DMS 273 (cell line): ENCODE results near the gene SMURF2.
"Not testable (repeated sequence)": the region's sequence is repeated elsewhere in the genome, so short reads cannot be mapped to it uniquely, and the experiment has no call there.

Experiments
- DNase-seq: peaks from one replicate; lab custom pipeline; 2025; ENCODE audit not compliant: unreplicated experiment; lab: John Stamatoyannopoulos, UW

SMURF2 gene

DNA sequence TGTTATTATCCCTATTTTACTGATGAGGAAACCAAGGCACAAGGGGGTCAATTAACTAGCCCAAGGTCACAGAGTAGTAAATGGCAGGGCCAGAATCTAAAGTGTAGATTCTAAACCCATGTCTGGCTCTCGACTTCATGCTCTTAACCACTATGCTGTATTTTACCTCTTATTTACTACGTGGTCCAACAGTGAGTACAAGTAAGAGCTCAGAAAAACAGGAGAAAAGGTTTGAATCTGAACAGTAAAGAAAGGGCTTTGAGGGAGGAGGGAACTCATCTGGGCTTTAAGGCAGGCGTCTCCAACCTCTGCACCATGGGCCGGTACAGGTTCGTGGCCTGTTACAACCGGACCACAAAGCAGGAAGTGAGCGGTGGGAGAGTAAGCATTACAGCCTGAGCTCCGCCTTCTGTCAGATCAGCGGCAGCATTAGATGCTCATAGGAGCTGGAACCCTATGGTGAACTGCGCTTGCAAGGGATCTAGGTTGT is 62.9 kb downstream of the SMURF2 start:
- DNase-seq, result no peak

DNA sequence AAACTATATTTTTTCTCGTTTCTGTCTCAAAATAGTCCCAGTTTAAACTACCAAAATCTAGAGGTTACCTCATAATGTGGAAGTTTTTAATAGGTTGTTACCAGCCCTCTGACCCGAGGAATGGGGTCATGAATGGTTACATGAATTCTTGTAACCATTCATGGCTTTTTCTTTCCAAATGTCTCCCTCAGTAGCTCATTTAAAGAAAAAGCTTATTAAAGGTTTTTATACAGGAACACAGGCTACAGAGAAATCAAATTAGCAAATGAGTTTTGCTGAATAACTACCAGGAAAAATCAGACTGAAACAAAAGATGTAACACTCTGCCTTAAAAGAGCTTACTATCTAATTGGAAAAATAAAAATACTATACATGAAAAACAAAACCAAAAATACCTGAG is 63.4 kb downstream of the SMURF2 start:
- no peak for DNase-seq

DNA sequence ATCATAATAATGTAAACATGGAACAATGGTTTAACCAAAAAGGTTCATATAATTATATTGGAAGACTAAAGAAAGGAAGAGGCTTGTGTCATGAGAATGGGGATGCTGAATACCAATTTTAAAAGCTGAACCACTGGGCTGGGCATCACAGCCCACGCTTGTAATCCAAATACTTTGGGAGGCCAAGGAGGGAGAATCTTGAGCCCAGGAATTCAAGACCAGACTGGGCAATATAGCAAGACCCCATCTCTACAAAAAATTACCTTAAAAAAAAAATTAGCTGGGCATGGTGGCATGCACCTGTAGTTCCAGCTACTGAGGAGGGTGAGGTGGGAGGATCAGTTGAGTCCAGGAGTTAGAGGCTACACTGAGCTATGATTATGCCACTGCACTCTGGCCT is 65.1 kb downstream of the SMURF2 start:
- DNase-seq, result no peak

DNA sequence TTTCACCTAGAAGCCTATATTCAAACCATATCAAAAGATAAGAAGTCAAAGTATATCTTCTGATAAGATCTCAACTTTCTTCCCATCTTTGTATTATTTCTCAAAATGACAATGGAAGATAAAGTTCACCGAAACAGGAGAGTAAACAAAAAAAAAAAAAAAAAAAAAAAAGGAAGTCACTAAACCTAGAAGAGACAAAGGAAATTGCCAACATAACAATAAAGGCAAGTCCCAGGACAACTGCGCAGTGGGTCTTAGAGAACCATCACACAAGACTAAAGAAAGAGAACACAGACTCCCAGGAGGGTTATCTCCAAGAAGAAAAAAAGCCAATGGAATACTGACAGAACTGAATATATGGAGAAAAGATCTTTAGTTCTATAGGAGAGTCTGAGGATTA is 65.7 kb downstream of the SMURF2 start:
- DNase-seq, result no peak

DNA sequence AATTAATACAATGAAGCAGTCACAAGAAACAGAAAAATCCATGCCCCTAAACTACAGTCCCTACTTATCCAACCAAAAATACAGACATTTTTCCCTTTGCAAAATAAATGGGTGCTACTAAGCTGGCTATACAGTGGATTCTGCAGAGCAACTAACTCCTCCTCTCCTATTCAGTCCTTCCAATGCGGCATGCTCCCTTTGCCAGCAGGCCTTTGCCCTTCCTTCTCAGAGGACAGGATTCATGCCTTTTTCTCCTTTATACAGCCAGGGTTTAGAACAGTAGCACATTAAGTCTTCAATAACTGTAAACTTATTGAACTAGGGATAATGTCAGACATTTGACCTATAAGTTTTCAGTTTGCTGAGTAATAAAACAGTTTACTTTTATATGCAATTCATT is 70.2 kb downstream of the SMURF2 start:
- DNase-seq, result no peak

DNA sequence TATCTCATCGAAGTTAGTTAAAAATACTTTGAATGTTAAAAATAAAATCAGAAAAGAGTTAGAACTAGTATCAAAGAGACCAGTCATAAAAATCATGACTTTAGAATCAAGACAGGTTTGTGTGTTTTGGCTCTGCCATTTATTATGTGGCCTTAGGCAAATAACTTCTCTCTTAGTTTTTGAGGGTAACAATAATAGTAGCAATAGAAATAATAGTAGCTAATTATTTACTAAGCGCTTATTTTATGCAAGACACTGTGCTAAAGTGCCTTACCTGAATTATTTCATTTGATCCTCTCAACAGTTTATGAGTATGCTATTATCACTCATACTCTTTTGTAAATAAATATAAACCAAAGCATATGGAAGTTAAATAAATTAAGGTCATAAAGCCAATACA is 77.0 kb downstream of the SMURF2 start:
- DNase-seq, result no peak

DNA sequence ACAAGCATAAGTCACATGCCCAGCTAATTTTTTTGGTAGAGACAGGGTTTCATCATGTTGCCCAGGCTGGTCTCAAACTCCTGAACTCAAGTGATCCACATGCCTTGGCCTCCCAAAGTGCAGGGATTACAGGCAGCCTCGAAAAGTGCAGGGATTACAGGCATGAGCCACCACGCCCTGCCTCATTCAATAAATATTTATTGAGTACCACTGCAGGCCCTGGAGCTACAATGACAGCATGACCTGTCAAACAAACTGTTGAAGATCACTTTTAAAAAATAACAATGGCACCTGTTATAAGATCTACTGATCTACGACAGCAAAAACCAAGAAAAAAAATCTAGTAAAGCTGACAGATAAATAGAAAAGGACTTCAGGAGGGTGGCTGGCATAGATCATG is 79.1 kb downstream of the SMURF2 start:
- no peak for DNase-seq

DNA sequence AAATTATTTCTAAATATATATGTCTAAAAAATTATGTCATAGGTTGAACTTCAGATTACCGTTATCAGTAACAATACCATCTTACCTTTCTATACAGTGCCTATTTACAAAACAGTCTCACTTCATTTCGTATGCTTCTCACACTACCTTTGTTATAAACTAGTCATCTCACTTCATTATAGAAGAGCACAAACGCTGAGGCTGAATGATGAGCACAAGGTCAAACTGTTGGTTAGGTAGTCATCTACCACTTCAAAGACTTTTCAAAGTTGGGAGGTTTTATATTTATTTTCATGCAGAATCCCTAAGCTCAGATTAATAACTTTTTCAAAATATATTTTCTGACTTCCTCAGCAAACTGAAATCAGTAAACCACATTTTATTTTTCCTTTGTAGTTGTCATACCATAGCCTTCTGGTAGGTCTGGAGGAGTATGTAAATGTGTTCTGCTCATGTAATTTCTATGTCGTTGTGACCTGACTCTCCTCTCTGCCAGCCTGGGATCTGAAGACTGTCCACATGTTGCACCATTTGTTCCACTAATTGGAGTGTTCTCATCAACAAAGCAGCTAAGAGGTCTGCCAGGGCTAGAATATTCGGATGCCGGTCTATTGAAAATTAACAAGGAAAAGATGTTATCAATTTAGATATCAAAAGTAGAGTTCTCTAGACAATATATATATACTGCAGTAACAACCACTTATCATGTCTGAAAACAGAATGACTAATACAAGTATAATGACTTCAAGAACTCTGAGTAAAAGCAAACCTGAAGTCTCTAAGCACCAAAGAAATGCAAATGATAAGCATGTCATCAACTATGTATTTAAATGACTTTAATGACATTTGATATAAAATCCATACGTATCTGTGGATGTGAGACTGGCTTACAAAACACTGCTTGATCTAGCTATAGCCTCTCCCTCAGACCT is 81.5 kb downstream of the SMURF2 start:
- peak; percentile 80 for DNase-seq

DNA sequence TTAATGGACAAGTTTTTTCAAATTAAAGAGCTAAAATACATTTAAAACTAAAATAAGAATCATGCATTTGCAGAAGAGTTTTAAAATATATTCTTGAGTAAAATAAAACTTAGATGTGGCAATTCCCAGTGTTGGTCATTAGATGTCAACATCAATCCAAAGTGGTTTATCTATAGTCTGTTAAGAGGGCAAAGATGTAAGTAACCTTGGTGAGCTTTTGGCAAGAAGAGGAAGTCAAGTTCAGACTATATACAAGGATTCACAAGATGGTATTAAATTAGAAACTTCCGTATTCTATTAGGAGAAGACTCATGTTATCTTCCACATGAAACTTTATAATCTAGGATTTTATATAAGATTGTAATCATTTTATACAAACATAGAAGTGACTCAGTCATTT is 82.2 kb downstream of the SMURF2 start:
- no peak for DNase-seq

DNA sequence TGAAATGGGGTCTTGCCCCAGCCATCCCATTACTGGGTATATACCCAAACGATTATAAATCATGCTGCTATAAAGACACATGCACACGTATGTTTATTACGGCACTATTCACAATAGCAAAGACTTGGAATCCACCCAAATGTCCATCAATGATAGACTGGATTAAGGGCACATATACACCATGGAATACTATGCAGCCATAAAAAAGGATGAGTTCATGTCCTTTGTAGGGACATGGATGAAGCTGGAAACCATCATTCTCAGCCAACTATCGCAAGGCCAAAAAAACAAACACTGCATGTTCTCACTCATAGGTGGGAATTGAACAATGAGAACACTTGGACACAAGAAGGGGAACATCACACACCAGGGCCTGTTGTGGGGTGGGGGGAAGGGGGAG is 85.1 kb downstream of the SMURF2 start:
- DNase-seq, result not testable (repeated sequence)

DNA sequence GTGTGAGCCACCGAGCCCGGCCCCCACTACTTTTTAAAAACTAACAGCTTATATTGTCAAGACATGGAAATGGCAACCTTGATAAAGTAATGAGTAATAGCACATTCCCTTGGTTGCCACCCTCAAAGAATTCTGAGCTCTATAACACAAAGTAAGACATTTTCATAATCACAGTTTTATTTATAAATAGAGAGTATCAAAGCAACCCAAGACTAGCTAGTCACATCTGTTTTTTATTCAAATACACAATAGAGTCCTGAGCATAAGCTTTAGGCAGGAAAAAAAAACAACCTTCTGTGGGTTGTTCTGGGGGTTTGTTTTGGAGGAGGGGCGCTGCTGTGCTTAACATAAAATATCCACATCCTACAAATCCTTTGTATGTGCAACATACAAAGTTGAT is 86.7 kb downstream of the SMURF2 start:
- DNase-seq, result no peak

DNA sequence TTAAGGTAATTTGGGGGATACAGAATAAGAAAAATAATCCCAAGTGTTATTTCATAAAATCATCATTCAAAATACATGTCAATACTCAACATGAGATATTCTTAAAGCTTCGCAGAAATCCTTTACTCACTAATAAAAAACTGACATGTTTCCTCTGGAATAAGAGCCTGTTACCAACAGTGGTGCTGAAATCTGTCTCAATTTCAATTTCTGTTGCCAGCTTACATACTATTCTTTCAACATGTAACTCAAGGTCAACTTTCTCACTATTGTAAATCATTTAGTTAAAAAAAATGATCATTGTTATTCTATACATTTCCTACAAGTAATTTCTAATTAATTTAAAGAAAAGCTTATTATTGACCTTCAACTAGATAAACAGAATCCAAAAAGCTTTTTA is 87.5 kb downstream of the SMURF2 start:
- DNase-seq, result no peak

DNA sequence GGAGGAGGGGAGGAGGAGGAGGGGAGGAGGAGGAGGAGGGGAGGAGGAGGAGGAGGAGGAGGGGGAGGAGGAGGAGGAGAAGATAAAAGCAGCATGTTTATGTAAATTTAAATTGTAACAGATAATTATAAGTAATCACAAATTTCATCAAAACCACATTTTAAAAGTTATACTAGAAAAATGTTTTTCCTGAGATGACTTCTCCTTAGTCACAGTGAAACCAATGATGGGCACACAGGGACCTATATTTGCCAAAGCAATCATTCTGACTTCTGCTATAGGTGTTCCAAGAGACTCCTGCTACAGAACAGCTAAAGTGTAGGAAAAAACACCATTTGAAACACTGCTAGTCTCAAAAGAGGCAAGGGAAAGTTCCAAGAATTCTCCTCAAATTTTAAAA is 88.9 kb downstream of the SMURF2 start:
- no peak for DNase-seq

DNA sequence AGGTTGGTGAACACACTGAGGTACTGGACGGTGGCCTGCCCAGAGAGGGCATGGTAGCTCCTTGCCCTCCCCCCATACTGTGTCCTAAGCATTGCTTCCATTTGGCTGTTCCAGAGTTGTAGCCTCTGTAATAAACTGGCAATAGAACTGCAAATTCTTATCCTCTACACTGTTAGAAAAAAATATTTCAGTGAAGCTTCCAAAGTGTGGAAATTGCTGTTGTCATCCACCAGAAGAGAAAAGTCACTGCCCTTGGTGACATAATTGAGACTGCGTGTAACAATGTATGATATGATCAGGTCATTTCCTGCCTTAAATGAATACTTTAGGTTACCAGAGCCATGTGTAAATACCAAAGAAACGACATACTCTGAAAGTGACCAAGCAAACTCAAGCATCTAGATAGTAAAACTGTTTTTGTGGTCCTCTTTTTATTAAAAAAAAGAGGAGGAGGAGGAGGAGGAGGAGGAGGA is 89.4 kb downstream of the SMURF2 start:
- DNase-seq, result no peak

DNA sequence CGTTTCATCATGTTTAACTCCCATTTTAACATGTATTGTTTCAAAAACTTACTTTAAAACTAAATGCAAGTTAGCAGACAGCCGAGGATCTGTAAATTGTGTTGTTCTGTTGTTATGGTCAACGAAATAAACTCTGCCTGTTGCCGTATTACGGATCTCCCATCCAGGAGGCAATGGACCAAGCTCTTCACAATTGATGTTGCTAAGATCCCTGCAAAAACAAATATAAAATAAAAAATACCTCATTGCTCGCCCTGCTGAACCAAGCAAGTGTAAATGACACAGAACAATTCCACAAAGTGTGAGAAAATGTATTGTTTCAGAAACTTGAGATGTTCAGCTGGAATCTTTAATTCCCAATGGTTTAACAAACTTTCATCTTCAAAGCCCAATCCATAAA is 90.4 kb downstream of the SMURF2 start:
- no peak for DNase-seq

DNA sequence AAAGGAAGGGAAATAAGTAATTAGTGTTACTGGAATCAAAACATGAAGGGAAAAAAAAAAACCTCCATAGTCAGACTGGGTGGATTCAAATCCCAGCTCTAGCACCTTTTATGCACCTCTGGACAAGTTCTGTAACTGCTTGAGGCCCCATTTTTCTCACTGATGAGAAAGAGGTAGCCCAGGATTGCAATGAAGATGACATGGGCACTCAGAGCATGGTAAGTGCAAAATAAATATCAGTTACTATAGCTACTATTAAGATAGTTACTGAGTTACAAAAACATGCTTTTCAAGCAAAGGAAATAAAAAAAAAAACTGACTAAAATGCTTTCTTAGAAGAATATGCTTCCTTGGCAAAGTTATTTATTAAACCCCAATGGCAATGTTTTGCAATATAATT is 96.5 kb downstream of the SMURF2 start:
- DNase-seq, result no peak

DNA sequence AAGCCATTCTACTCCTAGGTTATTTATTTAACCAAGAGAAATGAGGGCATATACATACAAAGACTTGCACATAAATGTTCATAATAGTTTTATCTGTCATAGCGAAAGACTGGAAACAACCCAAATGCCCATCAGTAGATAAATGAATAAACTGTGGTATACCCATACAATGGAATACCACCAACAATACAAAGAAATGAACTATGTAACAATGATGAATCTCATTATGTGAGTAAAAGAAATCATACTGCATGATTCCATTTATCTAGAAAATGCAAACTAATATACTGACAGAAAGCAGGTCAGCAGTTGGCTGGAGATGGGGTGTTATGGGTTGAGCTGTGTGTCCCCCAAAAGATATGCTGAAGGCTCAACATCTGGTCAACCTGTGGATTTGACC is 98.0 kb downstream of the SMURF2 start:
- DNase-seq, result no peak

DNA sequence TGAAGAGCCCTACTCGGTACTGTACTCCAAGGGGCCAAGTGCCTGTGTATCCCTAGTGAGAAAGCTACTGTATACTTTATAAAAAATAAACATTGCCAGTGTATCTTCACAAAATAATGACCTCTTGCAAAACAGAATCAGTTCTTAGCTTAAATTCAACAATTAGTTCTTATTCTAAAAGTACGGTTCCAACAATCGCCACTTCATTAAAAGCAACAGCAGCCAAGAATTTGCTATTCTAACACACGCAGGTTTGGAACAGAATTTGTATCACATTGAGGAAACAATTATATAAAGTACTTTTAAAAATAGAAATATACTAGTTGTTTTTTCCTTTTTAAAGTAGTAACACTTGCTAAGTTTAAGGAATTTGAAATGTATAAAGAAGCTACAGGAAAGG is 106.8 kb downstream of the SMURF2 start:
- DNase-seq, result no peak

DNA sequence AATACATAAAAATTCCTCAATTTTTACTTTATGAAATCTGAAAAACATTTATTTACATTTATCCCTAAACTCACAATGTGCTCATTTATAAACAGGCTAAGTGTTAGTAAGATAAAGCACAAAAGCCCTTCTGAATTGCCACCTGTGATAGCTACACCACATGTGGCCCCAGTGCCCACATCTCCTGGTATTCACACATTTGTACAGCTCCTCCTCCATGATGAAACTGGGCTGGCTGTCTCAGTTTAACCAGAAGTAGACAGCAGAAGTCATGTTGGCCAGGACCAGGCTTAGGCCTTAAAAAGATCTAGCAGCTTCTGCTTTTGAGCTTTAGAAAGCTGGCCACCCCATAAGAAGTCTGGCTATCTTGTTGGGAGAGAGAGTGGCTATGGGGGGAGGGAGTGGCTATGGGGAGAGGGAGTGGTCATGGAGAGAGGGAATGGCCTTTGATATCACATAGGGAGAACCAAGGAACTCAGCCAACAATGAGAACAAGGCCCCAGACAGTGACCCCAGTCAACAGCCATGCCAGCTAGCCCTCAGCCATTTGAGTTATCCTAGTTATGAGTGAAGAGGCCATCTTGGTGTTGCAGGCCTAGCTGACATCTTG is 108.0 kb downstream of the SMURF2 start:
- DNase-seq, result no peak

DNA sequence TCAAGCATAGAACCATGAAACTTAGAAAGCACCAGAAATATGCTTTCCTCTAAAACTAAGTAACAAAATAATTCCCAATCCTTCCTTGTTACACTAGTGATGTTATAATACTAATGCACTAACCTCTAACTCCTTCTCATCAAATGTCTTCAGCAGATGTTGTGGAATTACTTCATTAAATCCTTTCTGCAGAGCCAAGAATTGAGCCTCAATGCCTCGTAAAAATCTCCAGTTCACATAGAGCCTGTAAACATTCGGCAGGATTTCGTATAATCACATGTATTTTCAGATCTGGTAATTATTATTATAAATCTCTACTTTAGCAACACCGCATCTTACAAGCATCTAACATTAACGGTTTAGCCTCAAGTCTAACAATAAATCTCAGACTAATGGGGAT is 110.6 kb downstream of the SMURF2 start:
- no peak for DNase-seq

DNA sequence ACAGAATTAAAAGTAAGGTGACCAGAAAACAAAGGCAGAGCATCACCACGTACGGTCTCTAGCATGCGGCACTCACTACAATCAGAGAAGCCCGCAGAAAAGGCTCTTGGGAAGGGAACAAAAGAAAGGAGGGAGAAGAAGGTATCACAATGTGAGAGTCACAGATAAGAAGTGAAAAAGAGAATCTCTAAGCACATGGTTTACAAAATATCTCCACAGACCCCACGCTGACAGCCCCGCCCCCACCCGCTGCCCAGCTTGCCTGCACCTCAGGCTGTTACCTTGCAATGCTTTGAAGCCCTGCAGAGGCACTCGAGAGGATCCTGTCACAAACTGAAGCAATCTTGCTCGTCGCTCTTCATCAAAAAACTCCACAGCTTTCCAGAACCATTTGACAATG is 114.8 kb downstream of the SMURF2 start:
- no peak for DNase-seq

DNA sequence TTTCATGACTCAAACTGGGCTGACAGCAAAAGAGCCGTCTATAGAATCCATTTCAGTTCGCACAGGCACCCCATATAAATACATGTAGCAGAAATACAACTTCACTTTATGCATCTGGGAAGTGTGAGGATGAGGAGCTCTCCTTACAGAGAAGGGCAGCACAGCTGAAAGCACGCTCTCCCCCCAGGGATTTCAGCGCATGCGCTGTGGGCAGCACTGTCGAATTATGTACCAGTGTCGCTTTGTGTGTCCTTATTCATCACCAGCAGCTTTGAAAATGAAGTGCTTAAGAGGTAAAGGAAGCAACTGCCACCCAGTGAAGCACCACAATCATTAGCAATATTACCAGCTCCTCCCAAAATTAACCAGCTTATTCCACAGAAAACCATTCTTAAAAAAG is 115.4 kb downstream of the SMURF2 start:
- no peak for DNase-seq
